Measurements from ENCODE around the gene MIPEP.

Gene MIPEP

GRCh38 chr13:23867027-23867491 lies 22.1 kb downstream of the MIPEP start:
- no peak for TF ChIP-seq CTCF (IDR thresholded peaks at IDR 0.05; ENCODE audit: low read depth, low read length)
- no peak for DNase-seq (ENCODE audit: extremely low read depth, low read depth)

- TF ChIP-seq CTCF (IDR thresholded peaks at IDR 0.05; ENCODE audit: low read depth, low read length), result no peak
- DNase-seq (ENCODE audit: extremely low read depth, low read depth), result no peak
These were observed 22.7 kb downstream of the MIPEP start for GRCh38 chr13:23866420-23867026.

- no peak for DNase-seq (ENCODE audit: extremely low read depth, low read depth)
- no peak for TF ChIP-seq CTCF (IDR thresholded peaks at IDR 0.05; ENCODE audit: low read depth, low read length)
These were observed 23.3 kb downstream of the MIPEP start for GRCh38 chr13:23865906-23866305.

GRCh38 chr13:23865026-23865425 lies 24.2 kb downstream of the MIPEP start:
- TF ChIP-seq CTCF (IDR thresholded peaks at IDR 0.05; ENCODE audit: low read depth, low read length), result no peak
- no peak for DNase-seq (ENCODE audit: extremely low read depth, low read depth)

GRCh38 chr13:23861310-23861709 lies 27.9 kb downstream of the MIPEP start:
- TF ChIP-seq CTCF (IDR thresholded peaks at IDR 0.05; ENCODE audit: low read depth, low read length), result no peak
- DNase-seq (ENCODE audit: extremely low read depth, low read depth), result no peak

GRCh38 chr13:23859904-23860303 lies 29.3 kb downstream of the MIPEP start:
- DNase-seq (ENCODE audit: extremely low read depth, low read depth), result no peak
- no peak for TF ChIP-seq CTCF (IDR thresholded peaks at IDR 0.05; ENCODE audit: low read depth, low read length)

GRCh38 chr13:23859455-23859854 lies 29.7 kb downstream of the MIPEP start:
- TF ChIP-seq CTCF (IDR thresholded peaks at IDR 0.05; ENCODE audit: low read depth, low read length), result no peak
- DNase-seq (ENCODE audit: extremely low read depth, low read depth), result no peak
